ENCODE data around the gene E2F3.

GRCh38 chr6:20426177-20427082, 24.8 kb downstream of the E2F3 start:
- TF ChIP-seq, protein P1, sequence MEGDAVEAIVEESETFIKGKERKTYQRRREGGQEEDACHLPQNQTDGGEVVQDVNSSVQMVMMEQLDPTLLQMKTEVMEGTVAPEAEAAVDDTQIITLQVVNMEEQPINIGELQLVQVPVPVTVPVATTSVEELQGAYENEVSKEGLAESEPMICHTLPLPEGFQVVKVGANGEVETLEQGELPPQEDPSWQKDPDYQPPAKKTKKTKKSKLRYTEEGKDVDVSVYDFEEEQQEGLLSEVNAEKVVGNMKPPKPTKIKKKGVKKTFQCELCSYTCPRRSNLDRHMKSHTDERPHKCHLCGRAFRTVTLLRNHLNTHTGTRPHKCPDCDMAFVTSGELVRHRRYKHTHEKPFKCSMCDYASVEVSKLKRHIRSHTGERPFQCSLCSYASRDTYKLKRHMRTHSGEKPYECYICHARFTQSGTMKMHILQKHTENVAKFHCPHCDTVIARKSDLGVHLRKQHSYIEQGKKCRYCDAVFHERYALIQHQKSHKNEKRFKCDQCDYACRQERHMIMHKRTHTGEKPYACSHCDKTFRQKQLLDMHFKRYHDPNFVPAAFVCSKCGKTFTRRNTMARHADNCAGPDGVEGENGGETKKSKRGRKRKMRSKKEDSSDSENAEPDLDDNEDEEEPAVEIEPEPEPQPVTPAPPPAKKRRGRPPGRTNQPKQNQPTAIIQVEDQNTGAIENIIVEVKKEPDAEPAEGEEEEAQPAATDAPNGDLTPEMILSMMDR (IDR thresholded peaks at IDR 0.05) = no peak
- no peak for TF ChIP-seq POLR2A (IDR thresholded peaks at IDR 0.05)
